Astrocyte of the cerebellum (primary cell): ENCODE results near the gene CD180.
"Not testable (repeated sequence)": the region's sequence is repeated elsewhere in the genome, so short reads cannot be mapped to it uniquely, and the experiment has no call there.

Experiments used
- DNase-seq: peaks from one replicate; pipeline ENCODE4 v3.0.0-alpha.2; 2011; ENCODE audit warnings: low read depth
- H3K4me3 ChIP-seq: 2 replicates; pipeline ENCODE4 v1.5.1; 2011; ENCODE audit warnings: mild to moderate bottlenecking, low read depth, low read length, moderate library complexity
- in situ Hi-C: cut with HindIII; loops from 2 replicates; pipeline ENCODE4 v1.10.0; 2017; ENCODE audit warnings: low sequenced_read_pairs
- TF ChIP-seq, protein P1 (sequence below): IDR thresholded peaks from 2 replicates; pipeline ENCODE4 v1.5.1; 2012; ENCODE audit warnings: low read length, low read depth, moderate library complexity, mild to moderate bottlenecking; ENCODE audit errors: missing control alignments

CD180 gene

DNA sequence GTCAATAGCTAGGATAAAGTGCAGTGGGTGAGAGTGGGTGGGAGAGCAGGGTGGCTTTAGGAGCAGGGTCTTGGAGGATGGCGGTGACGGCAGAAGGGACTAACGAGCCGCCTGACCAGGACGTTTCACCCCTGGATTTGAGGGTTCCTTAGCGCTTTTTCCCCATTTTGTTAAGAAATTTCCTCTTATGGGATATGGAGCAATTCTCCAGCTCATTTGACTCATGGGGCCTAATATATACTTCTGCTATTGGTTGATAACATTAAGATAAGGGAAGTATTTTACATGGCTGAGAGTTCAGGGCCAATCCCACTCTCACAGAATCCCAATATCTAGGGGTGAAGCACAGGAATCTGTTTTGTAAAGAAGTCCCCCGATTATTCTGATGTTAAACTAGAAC is 17.6 kb downstream of the CD180 start:
- TF ChIP-seq, protein P1, sequence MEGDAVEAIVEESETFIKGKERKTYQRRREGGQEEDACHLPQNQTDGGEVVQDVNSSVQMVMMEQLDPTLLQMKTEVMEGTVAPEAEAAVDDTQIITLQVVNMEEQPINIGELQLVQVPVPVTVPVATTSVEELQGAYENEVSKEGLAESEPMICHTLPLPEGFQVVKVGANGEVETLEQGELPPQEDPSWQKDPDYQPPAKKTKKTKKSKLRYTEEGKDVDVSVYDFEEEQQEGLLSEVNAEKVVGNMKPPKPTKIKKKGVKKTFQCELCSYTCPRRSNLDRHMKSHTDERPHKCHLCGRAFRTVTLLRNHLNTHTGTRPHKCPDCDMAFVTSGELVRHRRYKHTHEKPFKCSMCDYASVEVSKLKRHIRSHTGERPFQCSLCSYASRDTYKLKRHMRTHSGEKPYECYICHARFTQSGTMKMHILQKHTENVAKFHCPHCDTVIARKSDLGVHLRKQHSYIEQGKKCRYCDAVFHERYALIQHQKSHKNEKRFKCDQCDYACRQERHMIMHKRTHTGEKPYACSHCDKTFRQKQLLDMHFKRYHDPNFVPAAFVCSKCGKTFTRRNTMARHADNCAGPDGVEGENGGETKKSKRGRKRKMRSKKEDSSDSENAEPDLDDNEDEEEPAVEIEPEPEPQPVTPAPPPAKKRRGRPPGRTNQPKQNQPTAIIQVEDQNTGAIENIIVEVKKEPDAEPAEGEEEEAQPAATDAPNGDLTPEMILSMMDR, result no peak
- in situ Hi-C loops, result no loop called here
- no peak overlapping the region for H3K4me3 ChIP-seq
- no peak for DNase-seq

DNA sequence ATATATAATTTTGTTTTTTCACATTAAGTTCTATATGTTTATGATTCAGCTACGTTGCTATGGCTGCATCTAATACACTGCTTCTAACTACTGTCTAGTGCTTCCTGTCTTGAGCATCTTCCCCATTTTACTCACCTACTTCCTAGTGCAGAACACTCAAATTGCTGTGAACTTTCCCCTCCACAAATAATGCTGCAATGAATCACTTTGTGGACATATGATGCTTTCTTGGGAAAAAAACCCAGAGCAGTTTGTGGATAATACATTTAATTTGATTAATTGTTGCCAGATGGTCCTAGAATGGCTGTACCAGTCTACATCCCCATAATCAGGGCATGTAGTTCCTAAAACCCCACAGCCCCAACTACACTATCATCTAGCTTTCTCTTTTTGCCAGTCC is 18.5 kb downstream of the CD180 start:
- in situ Hi-C loops, result no loop called here
- no peak overlapping the region for H3K4me3 ChIP-seq
- no peak for DNase-seq
- TF ChIP-seq, protein P1, result no peak

DNA sequence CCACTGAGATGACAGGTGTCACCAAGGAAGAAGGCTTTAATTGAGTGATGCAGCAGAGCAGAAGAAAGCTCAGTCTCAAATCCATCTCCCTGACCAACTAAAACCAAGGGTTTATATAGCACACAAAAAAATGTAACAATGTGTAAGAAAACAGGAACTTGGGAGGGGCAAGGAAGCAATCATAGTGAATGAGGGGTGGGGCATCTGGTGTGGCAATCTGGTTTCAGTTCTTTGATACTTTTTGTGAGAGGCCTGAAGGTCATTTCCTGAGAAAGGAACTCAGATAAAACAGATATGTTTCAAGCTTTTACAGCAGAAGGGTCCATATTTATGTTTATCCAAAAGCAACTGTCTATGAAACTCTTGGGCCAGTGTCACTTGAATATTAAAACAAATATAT is 19.7 kb downstream of the CD180 start:
- TF ChIP-seq, protein P1, result no peak
- no peak overlapping the region for H3K4me3 ChIP-seq
- no peak for DNase-seq
- in situ Hi-C loops, result no loop called here

DNA sequence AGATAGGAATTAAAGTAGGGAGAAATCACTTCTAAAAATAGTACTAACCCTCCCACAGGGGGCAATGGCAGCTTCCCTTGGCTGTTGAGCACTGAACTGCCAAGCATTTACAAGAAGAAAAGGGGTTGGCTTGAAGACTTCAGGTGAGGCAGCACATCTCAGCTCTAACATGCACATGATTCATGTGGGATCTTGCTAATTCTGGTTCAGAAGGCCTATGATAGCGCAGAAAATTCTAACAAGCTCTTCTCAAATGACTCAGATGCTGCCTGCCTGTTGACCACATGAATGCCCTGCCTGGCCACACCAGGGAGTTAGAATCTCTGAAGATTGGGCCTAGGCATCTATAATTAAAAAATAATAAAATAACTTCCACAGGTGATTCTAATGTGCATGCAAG is 22.6 kb downstream of the CD180 start:
- TF ChIP-seq, protein P1, result no peak
- no peak for DNase-seq
- no peak overlapping the region for H3K4me3 ChIP-seq
- in situ Hi-C loops, result no loop called here

DNA sequence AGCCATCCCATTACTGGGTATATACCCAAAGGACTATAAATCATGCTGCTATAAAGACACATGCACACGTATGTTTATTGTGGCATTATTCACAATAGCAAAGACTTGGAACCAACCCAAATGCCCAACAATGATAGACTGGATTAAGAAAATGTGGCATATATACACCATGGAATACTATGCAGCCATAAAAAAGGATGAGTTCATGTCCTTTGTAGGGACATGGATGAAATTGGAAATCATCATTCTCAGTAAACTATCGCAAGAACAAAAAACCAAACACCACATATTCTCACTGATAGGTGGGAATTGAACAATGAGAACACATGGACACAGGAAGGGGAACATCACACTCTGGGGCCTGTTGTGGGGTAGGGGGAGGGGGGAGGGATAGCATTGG is 23.2 kb downstream of the CD180 start:
- DNase-seq, H3K4me3 ChIP-seq, in situ Hi-C loops: not testable (repeated sequence)

DNA sequence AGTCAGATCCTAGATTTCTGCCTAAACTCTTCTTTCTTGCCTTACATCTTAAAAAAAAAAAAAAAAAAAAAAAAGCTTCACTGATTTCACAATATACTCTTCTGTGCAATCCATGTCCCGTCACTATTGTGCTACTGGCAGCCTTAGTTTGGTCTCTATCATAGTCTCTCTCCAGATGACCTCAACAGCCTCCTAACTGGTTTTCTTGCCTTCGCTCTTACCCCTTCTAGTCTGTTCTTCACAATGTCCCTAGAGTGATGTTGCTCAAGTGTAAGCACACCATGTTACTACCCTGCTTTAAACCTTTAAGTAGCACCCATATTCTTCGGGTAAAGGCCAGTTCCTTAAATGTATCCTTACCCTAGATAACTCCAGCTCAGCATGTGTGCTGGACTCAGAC is 25.8 kb downstream of the CD180 start:
- no peak overlapping the region for H3K4me3 ChIP-seq
- TF ChIP-seq, protein P1, result no peak
- in situ Hi-C loops, result no loop called here
- no peak for DNase-seq

DNA sequence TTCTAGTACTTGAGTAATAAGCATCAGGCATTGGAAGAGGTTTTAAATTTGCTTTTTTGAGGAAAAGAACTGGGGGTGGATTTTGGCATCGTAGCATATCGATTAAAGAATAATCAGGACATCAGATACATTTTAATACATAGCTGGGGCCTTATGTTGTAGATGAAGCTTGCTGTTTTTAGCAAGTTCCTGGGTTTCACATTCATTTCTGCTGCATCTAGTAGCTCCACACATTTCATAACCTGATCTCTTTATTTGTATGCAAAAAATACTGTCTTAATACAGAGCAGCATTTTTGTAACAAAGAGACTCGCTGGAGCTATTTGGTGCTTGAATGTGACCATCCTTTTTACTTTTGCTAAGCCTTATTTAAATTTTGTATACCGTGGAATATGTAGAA is 28.5 kb downstream of the CD180 start:
- H3K4me3 ChIP-seq, result no peak overlapping the region
- DNase-seq, result no peak
- in situ Hi-C loops, result no loop called here
- TF ChIP-seq, protein P1, result no peak
